ENCODE data around the gene MFSD12.
"Not testable (repeated sequence)": the region's sequence is repeated elsewhere in the genome, so short reads cannot be mapped to it uniquely, and the experiment has no call there.

The MFSD12 gene

GRCh38 chr19:3589439-3589838, 32.1 kb upstream of the MFSD12 start:
- H3K9me3 ChIP-seq: no peaks in the 10 kb centered on the region
- TF ChIP-seq, protein P1, sequence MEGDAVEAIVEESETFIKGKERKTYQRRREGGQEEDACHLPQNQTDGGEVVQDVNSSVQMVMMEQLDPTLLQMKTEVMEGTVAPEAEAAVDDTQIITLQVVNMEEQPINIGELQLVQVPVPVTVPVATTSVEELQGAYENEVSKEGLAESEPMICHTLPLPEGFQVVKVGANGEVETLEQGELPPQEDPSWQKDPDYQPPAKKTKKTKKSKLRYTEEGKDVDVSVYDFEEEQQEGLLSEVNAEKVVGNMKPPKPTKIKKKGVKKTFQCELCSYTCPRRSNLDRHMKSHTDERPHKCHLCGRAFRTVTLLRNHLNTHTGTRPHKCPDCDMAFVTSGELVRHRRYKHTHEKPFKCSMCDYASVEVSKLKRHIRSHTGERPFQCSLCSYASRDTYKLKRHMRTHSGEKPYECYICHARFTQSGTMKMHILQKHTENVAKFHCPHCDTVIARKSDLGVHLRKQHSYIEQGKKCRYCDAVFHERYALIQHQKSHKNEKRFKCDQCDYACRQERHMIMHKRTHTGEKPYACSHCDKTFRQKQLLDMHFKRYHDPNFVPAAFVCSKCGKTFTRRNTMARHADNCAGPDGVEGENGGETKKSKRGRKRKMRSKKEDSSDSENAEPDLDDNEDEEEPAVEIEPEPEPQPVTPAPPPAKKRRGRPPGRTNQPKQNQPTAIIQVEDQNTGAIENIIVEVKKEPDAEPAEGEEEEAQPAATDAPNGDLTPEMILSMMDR (IDR thresholded peaks at IDR 0.05): no peak
- peaks cover 42% of the 10 kb centered on the region for H3K27me3 ChIP-seq
- H3K36me3 ChIP-seq: no peaks in the 10 kb centered on the region
- H3K4me3 ChIP-seq (ENCODE audit: low read depth in 1 of 2, low read length in 1 of 2): no peak overlapping the region
- H3K4me1 ChIP-seq (ENCODE audit: control insufficient read depth in 1 of 2, insufficient read depth in 1 of 2, low read depth in 1 of 2, low read length in 1 of 2): no peaks in the 10 kb centered on the region
- no peak overlapping the region for H3K27ac ChIP-seq

- Histone ChIP-seq H3K27ac (no peak overlapping the region), H3K9me3 (no peaks in the 10 kb centered on the region), H3K4me3 (ENCODE audit: low read depth in 1 of 2, low read length in 1 of 2) (no peak overlapping the region), H3K4me1 (ENCODE audit: control insufficient read depth in 1 of 2, insufficient read depth in 1 of 2, low read depth in 1 of 2, low read length in 1 of 2) (no peaks in the 10 kb centered on the region), H3K27me3 (peaks cover 44% of the 10 kb centered on the region), H3K36me3 (no peaks in the 10 kb centered on the region)
- TF ChIP-seq, protein P1 (IDR thresholded peaks at IDR 0.05): no peak
Observed at GRCh38 chr19:3586707-3587346, 29.4 kb upstream of the MFSD12 start.

- no peaks in the 10 kb centered on the region for H3K36me3 ChIP-seq
- TF ChIP-seq, protein P1 (IDR thresholded peaks at IDR 0.05): no peak
- no peaks in the 10 kb centered on the region for H3K9me3 ChIP-seq
- H3K27ac ChIP-seq: no peak overlapping the region
- no peaks in the 10 kb centered on the region for H3K4me1 ChIP-seq (ENCODE audit: control insufficient read depth in 1 of 2, insufficient read depth in 1 of 2, low read depth in 1 of 2, low read length in 1 of 2)
- peaks cover 44% of the 10 kb centered on the region for H3K27me3 ChIP-seq
- H3K4me3 ChIP-seq (ENCODE audit: low read depth in 1 of 2, low read length in 1 of 2): no peak overlapping the region
Observed at GRCh38 chr19:3586127-3586626, 28.8 kb upstream of the MFSD12 start.

DNA sequence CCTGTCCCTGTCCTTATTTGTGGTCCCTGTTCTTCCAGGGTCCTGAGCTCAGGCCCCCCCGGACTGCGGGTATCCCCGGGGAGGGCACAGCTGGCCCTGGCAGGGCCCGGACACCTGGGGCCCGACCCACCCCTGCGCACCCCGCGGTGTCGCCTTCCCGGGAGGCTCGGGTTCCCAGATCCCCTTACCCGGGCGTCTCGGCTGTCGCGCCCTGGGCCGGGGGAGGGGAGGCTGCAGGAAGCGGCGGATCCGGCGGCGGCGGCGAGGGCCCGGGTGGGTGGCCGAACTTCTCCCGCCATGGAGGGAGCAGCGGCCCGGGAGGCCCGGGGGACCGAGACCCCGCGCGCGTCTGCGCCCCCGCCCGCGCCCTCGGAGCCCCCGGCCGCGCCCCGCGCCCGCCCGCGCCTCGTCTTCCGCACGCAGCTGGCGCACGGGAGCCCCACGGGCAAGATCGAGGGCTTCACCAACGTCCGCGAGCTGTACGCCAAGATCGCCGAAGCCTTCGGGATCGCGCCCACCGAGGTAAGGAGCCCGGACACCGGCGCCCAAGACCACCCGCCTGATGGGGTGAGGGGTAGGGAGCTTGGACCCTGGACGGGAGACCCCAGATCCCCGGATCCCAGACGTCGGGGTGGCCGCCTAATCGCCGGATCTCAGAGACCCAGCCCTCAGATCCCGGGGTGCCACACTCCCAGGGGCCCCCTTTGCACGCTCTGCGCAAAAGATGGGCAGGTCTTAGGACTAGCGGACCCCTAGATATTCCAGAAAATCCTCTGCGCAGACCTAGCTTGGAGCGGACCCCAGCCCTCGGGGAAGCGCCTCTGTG, 28.1 kb upstream of the MFSD12 start, which contains the start of gene GIPC3:
Gene GIPC3 (plus strand): TSS at position 178 of the 826 bp plus-strand sequence. CDS start 120 bp downstream, at position 298.
- no peaks in the 10 kb centered on the region for H3K9me3 ChIP-seq
- no peaks in the 10 kb centered on the region for H3K36me3 ChIP-seq
- H3K4me3 ChIP-seq (ENCODE audit: low read depth in 1 of 2, low read length in 1 of 2): no peak within 1 kb of the TSS
- H3K27ac ChIP-seq: no peak within 1 kb of the TSS
- TF ChIP-seq, protein P1 (IDR thresholded peaks at IDR 0.05): no peak
- no peaks in the 10 kb centered on the region for H3K4me1 ChIP-seq (ENCODE audit: control insufficient read depth in 1 of 2, insufficient read depth in 1 of 2, low read depth in 1 of 2, low read length in 1 of 2)
- peaks cover 44% of the 10 kb centered on the region for H3K27me3 ChIP-seq

DNA sequence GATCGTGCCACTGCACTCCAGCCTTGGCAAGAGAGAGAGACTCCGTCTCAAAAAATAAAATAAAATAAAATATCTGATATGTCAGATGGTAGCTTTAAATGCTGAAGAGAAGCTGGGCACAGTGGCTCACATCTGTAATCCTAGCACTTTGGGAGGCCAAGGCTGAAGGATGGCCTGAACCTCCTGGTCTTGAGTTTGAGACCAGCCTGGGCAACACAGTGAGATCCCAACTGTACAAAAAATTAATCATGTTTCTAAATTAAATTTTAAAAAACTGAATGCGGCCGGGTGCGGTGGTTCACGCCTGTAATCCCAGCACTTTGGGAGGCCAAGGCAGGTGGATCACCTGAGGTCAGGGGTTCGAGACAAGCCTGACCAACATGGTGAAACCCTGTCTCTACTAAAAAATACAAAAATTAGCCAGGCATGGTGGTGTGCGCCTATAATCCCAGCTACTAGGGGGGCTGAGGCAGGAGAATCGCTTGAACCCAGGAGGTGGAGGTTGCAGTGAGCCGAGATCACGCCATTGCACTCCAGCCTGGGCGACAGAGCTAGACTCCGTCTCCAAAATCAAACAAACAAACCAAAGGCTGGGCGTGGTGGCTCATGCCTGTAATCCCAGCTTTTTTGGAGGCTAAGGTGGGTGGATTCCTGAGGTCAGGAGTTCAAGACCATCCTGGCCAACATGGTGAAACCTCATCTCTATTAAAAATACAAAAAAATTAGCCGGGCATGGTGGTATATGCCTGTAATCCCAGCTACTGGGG, 26.8 kb upstream of the MFSD12 start:
- not testable (repeated sequence) for H3K27ac ChIP-seq; H3K9me3 ChIP-seq; H3K4me3 ChIP-seq (ENCODE audit: low read depth in 1 of 2, low read length in 1 of 2); H3K36me3 ChIP-seq; H3K4me1 ChIP-seq (ENCODE audit: control insufficient read depth in 1 of 2, insufficient read depth in 1 of 2, low read depth in 1 of 2, low read length in 1 of 2)
- H3K27me3 ChIP-seq: peaks cover 44% of the 10 kb centered on the region

DNA sequence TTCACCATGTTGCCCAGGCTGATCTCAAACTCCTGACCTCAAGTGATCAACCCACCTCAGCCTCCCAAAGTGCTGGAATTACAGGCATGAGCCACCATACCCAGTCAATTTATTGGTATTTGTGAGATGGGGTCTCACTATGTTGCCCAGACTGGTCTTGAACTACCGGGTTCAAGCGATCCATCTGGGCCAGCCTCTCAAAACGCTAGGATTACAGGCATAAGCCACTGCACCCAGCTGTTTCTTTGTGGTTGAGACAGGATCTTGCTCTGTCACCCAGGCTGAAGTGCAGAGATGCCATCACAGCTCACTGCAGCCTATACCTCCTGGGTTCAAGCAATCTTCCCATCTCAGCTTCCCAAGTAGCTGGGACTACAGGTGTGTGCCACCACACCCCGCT, 24.4 kb upstream of the MFSD12 start:
- H3K27me3 ChIP-seq: peaks cover 37% of the 10 kb centered on the region
- H3K4me3 ChIP-seq (ENCODE audit: low read depth in 1 of 2, low read length in 1 of 2); H3K9me3 ChIP-seq; H3K4me1 ChIP-seq (ENCODE audit: control insufficient read depth in 1 of 2, insufficient read depth in 1 of 2, low read depth in 1 of 2, low read length in 1 of 2); H3K36me3 ChIP-seq; H3K27ac ChIP-seq: not testable (repeated sequence)

All from neutrophil (primary cell).